Measurements from ENCODE around the gene FABP3.

Gene FABP3

DNA sequence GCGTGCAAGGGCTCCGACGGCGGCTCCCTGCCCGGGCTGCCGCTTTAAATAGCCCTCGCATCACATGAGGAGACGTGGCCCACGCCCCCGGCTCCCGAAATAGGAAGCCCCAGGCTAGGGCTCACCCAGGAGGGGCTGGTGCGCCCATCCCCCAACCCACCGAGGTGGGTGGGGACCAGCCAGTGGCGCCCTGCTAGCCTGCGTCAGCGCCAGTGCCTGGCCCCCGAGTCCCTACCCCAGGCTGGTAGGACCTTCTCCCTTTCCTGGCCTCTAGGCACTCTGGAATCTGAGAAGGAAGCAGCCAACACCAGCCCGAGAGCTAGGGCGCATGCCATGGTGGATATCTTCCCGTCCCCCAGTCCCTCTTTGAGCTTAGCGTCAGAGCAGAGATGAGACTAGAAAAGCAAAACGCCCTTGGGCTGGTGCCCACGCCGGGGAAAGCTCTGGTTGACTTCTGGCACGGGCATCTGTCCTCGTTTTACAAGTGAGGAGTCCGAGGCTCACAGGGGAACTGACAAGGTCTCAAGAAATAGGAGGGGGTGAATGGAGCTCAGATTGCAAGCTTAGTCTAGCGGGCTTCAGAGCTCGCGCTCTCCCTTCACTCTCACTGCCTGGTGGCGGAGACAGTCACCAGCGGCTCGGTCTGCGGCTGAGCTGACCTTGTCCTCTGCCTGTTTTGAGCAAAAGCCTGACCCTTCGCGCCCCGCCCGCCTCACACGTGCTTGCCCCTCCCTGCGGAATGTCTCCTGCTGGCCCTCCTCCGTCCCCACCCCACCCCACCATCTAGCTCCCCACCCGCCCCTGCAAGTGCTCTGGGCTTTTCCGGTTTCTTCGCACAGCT, at the start of gene FABP3:
FABP3 (minus strand) TSS at position 21 of the 841 bp plus-strand sequence. CDS start 62 bp downstream, outside the sequence.
- peak; percentile 55 to 60 for DNase-seq

GRCh38 chr1:31421371-31422040, 48.6 kb upstream of the FABP3 start:
- DNase-seq, result peak; percentile 59

- no peak for DNase-seq
Measured at GRCh38 chr1:31420716-31421115, 47.8 kb upstream of the FABP3 start.

DNA sequence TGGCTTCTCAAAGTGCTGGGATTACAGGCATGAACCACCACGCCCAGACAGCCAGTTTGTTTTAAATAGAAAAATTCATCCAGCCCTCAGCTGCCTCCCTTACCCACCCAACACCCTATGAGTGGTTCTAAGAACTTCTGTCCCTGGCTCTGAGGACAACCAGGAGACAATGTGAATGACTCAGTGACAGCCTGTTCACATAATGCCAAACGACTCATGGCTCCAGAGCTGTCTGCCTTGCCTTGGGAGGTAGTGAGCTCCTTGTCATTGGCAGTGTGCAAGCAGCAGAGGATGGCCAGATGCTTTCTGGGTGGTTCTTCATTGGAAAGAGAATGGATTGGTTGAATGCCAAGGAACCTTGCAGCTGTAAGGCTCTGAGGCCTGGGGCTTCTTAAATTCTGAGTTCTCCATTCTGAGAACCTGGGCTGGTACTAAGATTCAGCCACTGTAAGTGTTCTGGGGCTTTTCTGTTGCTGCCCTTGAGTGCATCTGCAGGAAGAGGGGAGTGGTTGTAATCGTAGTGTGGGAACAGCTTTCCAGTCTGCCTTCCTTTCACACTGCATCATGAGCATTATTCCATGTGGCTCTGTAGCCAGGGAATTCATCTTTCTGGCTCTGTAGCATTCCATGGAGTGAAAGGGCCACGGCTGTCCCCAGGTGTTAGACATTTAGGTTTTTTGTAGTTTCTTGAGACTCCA, 45.9 kb upstream of the FABP3 start:
- no peak for DNase-seq

- no peak for DNase-seq
Measured at GRCh38 chr1:31417148-31417547, 44.3 kb upstream of the FABP3 start.

DNA sequence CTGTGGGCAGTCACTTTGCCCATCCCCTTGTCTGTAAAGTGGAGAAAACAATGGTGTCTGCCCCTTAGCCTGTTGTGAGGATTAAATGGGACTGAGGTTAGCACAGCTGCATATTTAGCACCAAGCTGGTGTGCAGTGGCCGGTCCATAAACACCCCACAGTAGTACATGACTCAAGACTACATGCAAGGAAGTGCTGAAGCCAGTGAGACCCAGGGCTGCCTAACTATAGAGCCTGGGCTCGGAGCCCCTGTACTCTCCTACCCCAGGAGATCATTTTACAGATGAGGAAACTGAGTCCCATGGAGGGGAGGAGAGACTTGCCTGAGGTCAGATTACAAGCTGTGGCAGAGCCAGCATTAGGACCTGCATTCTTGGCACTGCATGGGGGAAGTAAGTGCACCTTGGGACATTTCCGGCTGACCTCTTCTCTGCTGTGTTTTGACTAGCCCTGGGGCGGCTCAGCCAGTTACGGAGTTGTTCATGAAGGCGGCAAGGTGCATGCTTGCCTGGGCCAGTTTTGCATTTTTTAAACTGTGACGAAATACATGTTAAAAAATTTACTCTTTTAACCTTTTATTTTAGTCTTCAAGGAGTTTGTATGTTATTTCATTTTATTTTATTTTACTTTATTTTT, 43.3 kb upstream of the FABP3 start:
- no peak for DNase-seq

DNA sequence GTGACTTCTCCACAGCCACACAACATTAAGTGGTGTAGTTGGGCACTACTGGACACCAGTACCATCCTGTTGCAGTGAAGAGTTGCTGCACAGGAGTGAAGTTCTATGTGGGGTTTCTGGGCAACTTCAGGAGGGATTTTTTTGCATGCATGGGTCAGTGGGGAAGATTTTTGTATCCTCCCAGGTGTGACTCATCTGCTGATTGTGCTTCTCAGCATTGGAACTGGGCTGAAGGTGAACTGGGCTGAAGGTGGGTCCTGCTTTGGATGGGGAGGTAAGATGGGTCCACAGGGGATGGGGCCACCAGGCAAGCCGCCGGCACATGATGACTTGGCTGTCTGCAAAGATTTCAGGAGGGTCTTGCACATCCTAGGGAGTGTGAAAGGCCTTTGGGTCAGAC, 42.8 kb upstream of the FABP3 start:
- DNase-seq, result no peak

- DNase-seq, result no peak
Measured at GRCh38 chr1:31414980-31415370, 42.1 kb upstream of the FABP3 start.

DNA sequence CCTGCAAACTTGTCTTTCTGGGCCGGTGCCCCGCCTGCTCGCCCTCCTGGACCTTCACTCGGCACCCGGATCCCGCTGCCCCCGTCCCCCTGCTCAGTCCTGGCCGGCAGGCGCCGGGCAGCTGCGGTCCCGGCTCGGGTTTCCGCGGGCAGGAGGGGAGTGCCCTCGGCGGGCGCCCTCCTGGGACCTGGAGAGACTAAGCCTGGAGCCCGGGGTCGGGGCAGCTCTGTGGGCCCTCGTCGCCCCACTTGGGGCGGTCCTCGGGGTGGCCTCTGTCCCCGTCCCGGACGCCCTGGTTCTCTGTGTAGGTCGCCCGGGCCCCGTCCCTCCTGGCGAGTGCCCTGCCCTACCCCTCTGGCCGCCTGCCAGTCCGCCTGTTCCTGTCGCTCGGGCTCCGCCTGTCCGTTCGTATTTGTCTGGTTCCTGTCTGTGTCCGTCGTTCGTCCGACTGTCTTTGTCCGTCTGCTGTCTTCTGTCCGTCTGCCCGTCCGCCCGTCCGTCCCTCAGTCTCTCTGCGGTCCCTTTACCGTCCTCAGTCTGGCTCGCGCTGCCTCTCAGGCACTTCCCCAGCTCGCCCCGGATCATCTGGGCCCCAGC, 40.6 kb upstream of the FABP3 start:
- no peak for DNase-seq

GRCh38 chr1:31412732-31413404, 40.0 kb upstream of the FABP3 start, which contains the start of gene SERINC2:
Gene SERINC2 (plus strand): TSS chr1:31413213. CDS start chr1:31413266, 53 bp downstream.
- DNase-seq, result no peak

DNA sequence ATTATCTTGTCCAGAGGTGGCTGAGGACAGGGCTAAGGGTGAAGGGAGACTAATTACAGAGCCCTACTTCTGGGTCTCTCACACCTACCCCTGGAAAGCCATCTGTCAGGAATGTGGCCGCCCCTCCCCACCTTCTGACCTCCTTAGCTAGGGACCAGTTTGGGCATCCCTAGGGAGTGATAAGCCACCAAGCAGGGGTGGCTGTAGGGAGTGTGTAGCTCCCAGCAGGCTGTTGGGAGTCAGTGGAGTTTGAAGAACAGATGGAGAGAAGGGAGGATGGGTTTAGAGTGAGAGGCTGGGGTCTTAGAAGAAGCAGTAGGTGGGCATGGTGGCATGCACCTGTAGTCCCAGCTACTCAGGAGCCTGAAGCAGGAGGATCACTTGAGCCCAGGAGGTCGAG, 39.3 kb upstream of the FABP3 start:
- DNase-seq, result no peak

- DNase-seq, result no peak
Measured at GRCh38 chr1:31410871-31411270, 38.0 kb upstream of the FABP3 start.

GRCh38 chr1:31409946-31410858, 37.3 kb upstream of the FABP3 start:
- DNase-seq, result no peak

DNA sequence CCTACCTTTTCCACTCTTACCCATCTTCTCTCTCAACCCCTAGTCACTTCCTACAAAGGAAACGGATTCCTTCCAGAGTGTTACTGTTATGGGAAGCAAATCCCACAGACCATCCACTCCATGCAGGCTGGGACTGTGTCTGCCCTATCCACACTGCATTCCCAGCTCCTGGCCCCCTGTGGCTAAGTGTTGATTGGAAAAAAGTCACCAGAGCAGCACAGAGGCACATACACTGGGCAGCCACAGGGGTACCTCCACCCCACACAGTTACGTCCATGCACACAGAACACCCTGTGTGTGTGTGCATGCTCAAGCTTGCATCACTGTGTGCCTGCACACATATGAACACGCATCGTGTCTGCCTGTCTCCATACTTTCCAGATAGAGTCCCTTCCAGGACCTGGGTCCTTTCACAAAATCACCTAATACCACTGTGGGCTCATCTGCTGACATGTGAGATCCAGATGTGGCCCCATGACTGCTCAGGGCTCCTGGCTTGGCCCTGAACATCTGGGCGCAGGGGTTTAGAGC, 36.0 kb upstream of the FABP3 start:
- DNase-seq, result no peak

DNA sequence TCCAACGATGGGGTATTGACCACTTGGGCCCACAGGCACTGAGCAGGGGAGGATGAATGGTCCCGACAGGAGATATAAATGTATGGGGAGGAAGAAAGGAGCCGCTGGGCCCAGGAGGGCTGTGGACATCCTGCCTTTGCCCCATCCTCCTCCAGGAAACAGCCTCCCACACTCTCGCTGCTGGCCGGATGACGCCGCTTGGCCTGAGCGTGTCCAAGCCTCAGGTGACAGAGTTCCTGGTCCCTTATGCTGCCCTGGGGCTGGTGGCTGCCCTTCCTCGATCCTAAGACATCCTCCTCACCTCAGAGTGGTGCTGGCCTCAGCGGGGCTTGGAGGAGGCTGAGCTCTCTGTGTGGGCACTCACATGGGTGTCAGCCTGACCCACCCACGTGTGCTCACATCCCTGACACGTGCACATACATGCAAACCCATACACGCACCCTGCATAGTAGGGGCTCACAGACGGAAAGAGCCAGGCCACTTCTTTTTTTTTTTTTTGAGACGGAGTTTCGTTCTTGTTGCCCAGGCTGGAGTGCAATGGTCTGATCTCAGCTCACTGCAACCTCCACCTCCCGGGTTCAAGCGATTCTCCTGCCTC, 34.3 kb upstream of the FABP3 start:
- no peak for DNase-seq

GRCh38 chr1:31405578-31406245, 32.8 kb upstream of the FABP3 start:
- DNase-seq, result no peak

- no peak for DNase-seq
Measured at GRCh38 chr1:31401241-31401640, 28.4 kb upstream of the FABP3 start.

GRCh38 chr1:31400393-31400792, 27.5 kb upstream of the FABP3 start:
- DNase-seq, result no peak

- no peak for DNase-seq
Measured at GRCh38 chr1:31399976-31400375, 27.1 kb upstream of the FABP3 start.

DNA sequence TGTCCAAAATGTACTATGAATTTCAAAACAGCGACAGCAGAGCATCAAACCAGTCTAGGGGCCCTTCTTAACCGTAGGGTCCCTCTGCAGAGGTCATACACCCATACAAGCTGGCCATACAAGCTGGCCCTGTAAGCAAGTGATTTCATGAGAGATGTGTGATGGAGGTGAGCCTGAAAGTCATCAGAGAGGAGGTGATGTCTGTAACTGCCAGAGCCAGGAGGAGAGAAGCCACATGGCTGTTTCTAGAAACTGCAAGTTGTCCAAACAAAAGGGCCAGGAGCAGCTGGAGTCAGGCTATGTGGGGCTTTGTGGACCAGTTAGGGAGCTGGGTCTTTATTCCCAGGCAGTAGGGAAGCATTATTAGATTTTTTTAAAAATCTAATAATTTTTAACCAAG, 25.4 kb upstream of the FABP3 start:
- DNase-seq, result no peak

Data from Kasumi-1 (cell line).